GM12864 (cell line): ENCODE measurements around the gene PHKB.

Source experiments
- DNase-seq: peaks from one replicate; pipeline ENCODE4 v3.0.0-alpha.2; 2011; ENCODE audit warnings: low read depth
- H3K4me3 ChIP-seq: 2 replicates; pipeline ENCODE4 v1.5.1; 2011; ENCODE audit warnings: mild to moderate bottlenecking, low read depth, low read length, control low read depth
- TF ChIP-seq, protein P1 (sequence below): IDR thresholded peaks from 2 replicates; pipeline ENCODE4 v1.5.1; 2011; ENCODE audit warnings: low read depth, mild to moderate bottlenecking, moderate library complexity, low read length, control low read depth, inconsistent platforms; ENCODE audit errors: missing control alignments

The PHKB gene

DNA sequence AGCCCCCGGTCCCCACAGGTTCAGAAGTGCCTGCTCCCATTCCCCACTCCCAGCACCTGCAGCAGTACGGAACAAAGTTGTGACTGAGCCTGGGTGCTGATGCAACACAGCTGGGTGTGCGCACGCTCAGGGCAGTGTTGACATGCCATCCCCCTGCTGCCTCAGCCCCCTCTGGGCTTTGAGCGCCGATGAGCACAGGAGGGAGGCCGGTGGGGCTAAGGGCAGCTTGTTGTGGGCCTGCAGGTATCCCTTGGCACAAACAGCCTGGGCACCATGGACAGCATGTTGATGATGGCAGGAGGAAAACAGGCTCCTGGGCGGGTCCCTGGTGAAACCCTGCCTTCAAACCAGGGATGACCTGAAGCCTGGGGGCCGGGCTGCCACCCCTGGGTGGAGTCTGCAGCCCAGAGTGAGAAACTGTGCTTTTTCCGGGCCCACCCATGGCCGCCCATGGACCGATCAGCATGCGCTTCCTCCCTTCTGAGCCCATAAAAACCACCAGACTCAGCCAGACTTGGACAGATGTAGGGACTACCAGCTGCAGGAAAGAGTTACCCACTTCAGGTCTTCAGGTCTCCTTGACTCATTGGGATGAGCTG is 175.5 kb downstream of the PHKB start:
- no peak for DNase-seq
- no peak overlapping the region for H3K4me3 ChIP-seq
- TF ChIP-seq, protein P1, sequence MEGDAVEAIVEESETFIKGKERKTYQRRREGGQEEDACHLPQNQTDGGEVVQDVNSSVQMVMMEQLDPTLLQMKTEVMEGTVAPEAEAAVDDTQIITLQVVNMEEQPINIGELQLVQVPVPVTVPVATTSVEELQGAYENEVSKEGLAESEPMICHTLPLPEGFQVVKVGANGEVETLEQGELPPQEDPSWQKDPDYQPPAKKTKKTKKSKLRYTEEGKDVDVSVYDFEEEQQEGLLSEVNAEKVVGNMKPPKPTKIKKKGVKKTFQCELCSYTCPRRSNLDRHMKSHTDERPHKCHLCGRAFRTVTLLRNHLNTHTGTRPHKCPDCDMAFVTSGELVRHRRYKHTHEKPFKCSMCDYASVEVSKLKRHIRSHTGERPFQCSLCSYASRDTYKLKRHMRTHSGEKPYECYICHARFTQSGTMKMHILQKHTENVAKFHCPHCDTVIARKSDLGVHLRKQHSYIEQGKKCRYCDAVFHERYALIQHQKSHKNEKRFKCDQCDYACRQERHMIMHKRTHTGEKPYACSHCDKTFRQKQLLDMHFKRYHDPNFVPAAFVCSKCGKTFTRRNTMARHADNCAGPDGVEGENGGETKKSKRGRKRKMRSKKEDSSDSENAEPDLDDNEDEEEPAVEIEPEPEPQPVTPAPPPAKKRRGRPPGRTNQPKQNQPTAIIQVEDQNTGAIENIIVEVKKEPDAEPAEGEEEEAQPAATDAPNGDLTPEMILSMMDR = no peak

GRCh38 chr16:47638175-47638574 is 177.0 kb downstream of the PHKB start:
- TF ChIP-seq, protein P1 = no peak
- no peak overlapping the region for H3K4me3 ChIP-seq
- DNase-seq = no peak

DNA sequence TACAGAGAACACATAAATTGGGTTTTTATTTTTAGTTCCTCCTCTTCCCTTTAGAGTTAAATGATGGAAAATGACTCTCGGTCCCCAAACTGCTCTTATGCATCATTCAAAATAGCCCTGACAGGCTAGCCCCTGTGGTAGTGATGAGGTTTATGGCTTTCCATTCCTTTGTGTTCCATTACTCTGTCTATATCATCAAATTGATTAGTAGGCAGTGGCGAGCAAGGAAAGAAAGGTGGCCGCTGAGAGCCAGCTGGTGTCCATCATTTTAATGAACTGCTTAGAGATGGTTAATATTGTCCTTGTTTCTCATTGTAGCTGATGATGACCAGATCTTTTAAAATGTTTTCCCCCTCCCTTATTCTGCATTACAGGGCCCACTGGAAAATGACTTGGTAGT is 179.5 kb downstream of the PHKB start:
- TF ChIP-seq, protein P1 = no peak

DNA sequence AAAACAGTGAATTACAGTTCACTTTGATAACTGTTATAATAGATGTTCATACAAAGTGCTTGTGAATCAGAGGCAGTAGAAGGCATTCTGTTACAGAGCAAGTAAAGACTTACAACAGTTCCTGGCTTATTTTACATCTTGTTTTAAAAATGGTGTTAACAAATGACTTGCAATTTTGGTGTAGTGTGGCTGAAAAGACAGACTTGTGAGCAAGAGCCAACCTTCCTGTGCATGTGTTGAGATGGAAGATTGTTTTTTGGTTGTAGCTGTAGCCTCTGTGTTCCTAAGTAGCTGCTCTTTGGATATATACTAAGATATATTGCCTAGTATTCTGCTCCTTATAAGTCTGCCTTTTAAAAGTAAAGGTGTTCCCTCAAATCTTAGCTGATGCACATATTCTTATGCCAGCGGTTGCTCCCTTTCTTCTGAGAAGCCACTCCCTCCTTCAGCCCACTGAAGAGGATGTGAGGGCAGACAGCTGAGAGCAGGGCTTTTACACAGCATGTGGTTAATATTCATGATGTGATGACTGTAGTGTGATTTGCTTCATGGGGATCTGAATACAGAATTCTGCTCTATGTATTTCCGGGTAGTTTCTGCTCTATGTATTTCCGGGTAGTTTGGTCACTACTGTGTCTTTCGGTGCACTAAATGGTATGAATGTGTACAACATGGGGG is 182.3 kb downstream of the PHKB start:
- no peak for DNase-seq
- TF ChIP-seq, protein P1 = no peak
- H3K4me3 ChIP-seq = no peak overlapping the region

More for the DNA sequence above, 179.5 kb downstream of the PHKB start:
- no peak overlapping the region for H3K4me3 ChIP-seq
- DNase-seq = no peak

- TF ChIP-seq, protein P1 = no peak
- no peak for DNase-seq
- no peak overlapping the region for H3K4me3 ChIP-seq
Measured at GRCh38 chr16:47644166-47644565, 183.0 kb downstream of the PHKB start.

DNA sequence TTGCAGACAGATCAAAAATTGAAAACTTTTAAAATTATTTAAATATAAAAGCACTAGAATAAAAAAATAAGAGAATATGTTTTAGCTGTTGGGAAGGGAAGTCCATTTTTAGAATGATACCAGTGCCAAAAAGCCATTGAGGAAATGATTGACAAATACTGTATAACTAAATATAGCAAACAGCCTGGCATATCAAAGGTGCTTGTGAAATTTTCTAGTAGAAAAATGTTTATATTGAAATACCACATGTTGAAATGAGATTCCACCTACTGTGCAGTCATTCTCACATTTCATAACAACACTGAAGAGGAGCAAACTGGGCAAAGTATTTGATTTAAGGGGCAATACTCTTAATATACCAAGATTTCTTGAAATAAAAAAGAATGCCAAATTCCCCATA is 183.5 kb downstream of the PHKB start:
- TF ChIP-seq, protein P1 = no peak
- no peak overlapping the region for H3K4me3 ChIP-seq
- DNase-seq = no peak

DNA sequence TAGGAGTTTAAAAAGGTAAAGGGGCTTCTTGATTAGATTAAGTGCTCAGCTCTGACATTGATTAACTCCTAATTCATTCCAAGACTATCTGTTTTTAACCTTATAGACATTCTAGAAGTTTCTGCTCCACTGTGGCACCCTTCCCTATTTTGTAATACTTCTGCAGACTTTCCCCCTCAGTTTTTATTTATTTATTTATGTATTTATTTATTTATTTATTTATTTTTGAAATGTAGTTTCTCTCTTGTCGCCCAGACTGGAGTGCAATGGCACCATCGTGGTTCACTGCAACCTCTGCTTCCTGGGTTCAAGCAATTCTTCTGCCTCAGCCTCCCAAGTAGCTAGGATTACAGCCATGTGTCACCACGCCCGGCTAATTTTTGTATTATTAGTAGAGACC is 185.8 kb downstream of the PHKB start:
- no peak for DNase-seq
- H3K4me3 ChIP-seq = no peak overlapping the region
- TF ChIP-seq, protein P1 = no peak
